HPDE6-E6E7 (cell line): Measurements from ENCODE around the gene LRRC26.

Source experiments
- DNase-seq: peaks from one replicate; pipeline ENCODE4 v3.0.0; 2011; ENCODE audit warnings: missing footprints; ENCODE audit errors: extremely low spot score

Gene LRRC26

GRCh38 chr9:137152844-137153405 lies 16.9 kb downstream of the LRRC26 start:
- no peak for DNase-seq

- no peak for DNase-seq
These were observed 19.0 kb downstream of the LRRC26 start for GRCh38 chr9:137150617-137151457.

GRCh38 chr9:137149942-137150616 lies 19.8 kb downstream of the LRRC26 start:
- DNase-seq = no peak

- no peak for DNase-seq
These were observed 20.5 kb downstream of the LRRC26 start for GRCh38 chr9:137149363-137149762.

GRCh38 chr9:137148661-137149060 lies 21.2 kb downstream of the LRRC26 start:
- no peak for DNase-seq

- DNase-seq = no peak
These were observed 21.6 kb downstream of the LRRC26 start for GRCh38 chr9:137148242-137148641.

- DNase-seq = no peak
These were observed 22.1 kb downstream of the LRRC26 start for GRCh38 chr9:137147793-137148160.

- DNase-seq = no peak
These were observed 22.6 kb downstream of the LRRC26 start for GRCh38 chr9:137147091-137147792.

- DNase-seq = no peak
These were observed 23.3 kb downstream of the LRRC26 start for GRCh38 chr9:137146527-137146918.

- no peak for DNase-seq
These were observed 23.9 kb downstream of the LRRC26 start for GRCh38 chr9:137145731-137146526.

- no peak for DNase-seq
These were observed 26.4 kb downstream of the LRRC26 start for GRCh38 chr9:137143459-137143858.

- no peak for DNase-seq
These were observed 27.6 kb downstream of the LRRC26 start for GRCh38 chr9:137141976-137142936.

GRCh38 chr9:137141050-137141810 lies 28.6 kb downstream of the LRRC26 start:
- no peak for DNase-seq

- no peak for DNase-seq
These were observed 29.5 kb downstream of the LRRC26 start for GRCh38 chr9:137140151-137141012.

- no peak for DNase-seq
These were observed 30.2 kb downstream of the LRRC26 start for GRCh38 chr9:137139468-137140150.

GRCh38 chr9:137138722-137139467 lies 31.0 kb downstream of the LRRC26 start, which contains the start of gene GRIN1:
GRIN1 (plus strand) TSS chr9:137139154; CDS start chr9:137139487, 333 bp downstream.
- DNase-seq = no peak
